MCF 10A (cell line): ENCODE measurements around the gene KIF2C. TPM values are rescaled to one million over a fixed set of nuclear protein-coding genes. Genes with fewer than 3 reads are reported as not detected.

Experiments
- BruUV-seq: library from RNA; stranded (reverse); fragments of 400-500 nt; replicated peaks from 2 replicates; lab custom pipeline; 2021; lab: Mats Ljungman, UMichigan
- CTCF ChIA-PET: fragments of 300-600 bp; sonication (Branson Sonifier 250); formaldehyde crosslinking; extraction: SDS; loops from one replicate; lab custom pipeline; 2021; ENCODE audit warnings: antibody characterized with exemption, inconsistent platforms; lab: Yijun Ruan, JAX
- POLR2A ChIA-PET: fragments of 300-600, 350-650 bp; sonication (Branson Sonifier 250); formaldehyde crosslinking; extraction: SDS; loops from one replicate; lab custom pipeline; 2020; ENCODE audit warnings: antibody characterized with exemption, inconsistent platforms; lab: Yijun Ruan, JAX
- DNase-seq: peaks from one replicate; pipeline ENCODE4 v3.0.0-alpha.2; 2018; ENCODE audit not compliant: unreplicated experiment
- H3K27ac Mint-ChIP-seq: one replicate; pipeline ENCODE4 v1.8.0; 2022; ENCODE audit warnings: mild to moderate bottlenecking, low read depth, mixed read lengths; ENCODE audit not compliant: unreplicated experiment
- H3K27me3 Mint-ChIP-seq: one replicate; pipeline ENCODE4 v1.8.0; 2022; ENCODE audit warnings: mixed read lengths; ENCODE audit not compliant: insufficient read depth, unreplicated experiment
- H3K36me3 Mint-ChIP-seq: one replicate; pipeline ENCODE4 v1.8.0; 2022; ENCODE audit warnings: mild to moderate bottlenecking, moderate library complexity, mixed read lengths; ENCODE audit not compliant: insufficient read depth, unreplicated experiment
- H3K4me1 Mint-ChIP-seq: one replicate; pipeline ENCODE4 v1.8.0; 2022; ENCODE audit warnings: mixed read lengths; ENCODE audit not compliant: insufficient read depth, unreplicated experiment
- H3K4me3 Mint-ChIP-seq: one replicate; pipeline ENCODE4 v1.8.0; 2022; ENCODE audit warnings: mild to moderate bottlenecking, moderate library complexity, mixed read lengths; ENCODE audit not compliant: unreplicated experiment
- H3K9me3 Mint-ChIP-seq: one replicate; pipeline ENCODE4 v1.8.0; 2022; ENCODE audit warnings: mixed read lengths; ENCODE audit not compliant: unreplicated experiment
- intact Hi-C: fragments of 100-400 bp; cut with micrococcal nuclease; formaldehyde crosslinking; loops from 2 replicates; pipeline ENCODE4 v1.14.1; 2022
- total RNA-seq: library from RNA; stranded (reverse); gene quantifications from 2 replicates; pipeline ENCODE4 v1.2.3, GENCODE V29; 2022
- TF ChIP-seq, protein P1 (sequence below): fragments of 200-600 bp; IDR thresholded peaks from one replicate; pipeline ENCODE4 v1.8.0; 2022; ENCODE audit warnings: antibody characterized with exemption, mild to moderate bottlenecking; ENCODE audit not compliant: unreplicated experiment

Gene KIF2C
- total RNA-seq, 1 experiment from 2014 or later: 25.1 TPM

DNA sequence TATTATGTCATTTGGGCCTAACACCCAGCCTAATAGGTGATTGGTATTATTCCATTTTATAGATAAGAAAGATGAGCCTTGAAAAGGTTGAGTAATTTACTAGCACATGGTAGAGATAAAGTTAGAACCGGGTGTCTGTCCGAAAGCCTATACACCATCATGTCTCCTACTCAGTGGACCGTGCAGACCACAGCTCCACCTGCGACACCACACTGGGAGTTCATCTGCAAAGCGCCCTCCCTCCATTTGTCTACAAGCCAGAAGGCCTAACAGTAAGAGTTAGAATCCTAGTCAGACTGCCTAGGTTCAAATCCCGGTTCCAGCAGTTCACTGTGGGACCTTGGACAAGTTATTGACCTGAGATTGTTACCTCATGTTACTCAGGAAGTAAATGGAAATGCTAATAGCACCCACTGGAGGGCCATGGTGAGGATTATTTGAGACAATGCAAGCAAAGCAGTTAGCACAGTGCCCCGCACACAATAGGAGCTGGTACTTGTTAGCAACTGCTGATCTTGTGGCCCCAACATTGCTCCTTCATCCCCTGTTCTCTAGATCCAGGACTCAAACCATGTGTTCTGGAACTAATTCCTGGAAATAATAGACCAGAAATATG, 44.7 kb upstream of the KIF2C start:
- ChIA-PET CTCF (no interaction called here), POLR2A (no interaction called here)
- TF ChIP-seq, protein P1, sequence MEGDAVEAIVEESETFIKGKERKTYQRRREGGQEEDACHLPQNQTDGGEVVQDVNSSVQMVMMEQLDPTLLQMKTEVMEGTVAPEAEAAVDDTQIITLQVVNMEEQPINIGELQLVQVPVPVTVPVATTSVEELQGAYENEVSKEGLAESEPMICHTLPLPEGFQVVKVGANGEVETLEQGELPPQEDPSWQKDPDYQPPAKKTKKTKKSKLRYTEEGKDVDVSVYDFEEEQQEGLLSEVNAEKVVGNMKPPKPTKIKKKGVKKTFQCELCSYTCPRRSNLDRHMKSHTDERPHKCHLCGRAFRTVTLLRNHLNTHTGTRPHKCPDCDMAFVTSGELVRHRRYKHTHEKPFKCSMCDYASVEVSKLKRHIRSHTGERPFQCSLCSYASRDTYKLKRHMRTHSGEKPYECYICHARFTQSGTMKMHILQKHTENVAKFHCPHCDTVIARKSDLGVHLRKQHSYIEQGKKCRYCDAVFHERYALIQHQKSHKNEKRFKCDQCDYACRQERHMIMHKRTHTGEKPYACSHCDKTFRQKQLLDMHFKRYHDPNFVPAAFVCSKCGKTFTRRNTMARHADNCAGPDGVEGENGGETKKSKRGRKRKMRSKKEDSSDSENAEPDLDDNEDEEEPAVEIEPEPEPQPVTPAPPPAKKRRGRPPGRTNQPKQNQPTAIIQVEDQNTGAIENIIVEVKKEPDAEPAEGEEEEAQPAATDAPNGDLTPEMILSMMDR: no peak
- Mint-ChIP-seq H3K9me3 (no peaks in the 10 kb centered on the region), H3K4me1 (peaks cover 6% of the 10 kb centered on the region), H3K27me3 (no peaks in the 10 kb centered on the region), H3K4me3 (no peak overlapping the region), H3K36me3 (no peaks in the 10 kb centered on the region), H3K27ac (no peak overlapping the region)
- intact Hi-C loops: no loop called here
- no TSS peak for BruUV-seq
- DNase-seq: no peak

DNA sequence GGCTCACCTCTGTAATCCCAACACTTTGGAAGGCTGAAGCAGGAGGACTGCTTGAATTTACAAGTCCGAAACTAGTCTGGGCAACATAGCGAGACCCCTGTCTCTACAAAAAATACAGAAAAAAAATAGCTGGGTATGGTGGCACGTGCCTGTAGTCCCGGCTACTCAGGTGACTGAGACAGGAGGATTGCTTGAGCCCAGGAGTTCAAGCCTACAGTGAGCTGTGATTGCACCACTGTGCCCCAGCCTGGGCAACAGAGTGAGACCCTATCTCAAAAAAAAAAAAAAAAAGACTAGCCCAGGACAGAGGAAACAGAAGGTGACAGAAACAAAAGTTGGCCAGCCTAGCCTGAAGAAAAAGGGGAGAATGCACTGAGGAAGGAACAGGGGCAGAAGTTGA, 44.0 kb upstream of the KIF2C start:
- CTCF ChIA-PET: no interaction called here
- no peak overlapping the region for H3K4me3 Mint-ChIP-seq
- peaks cover 6% of the 10 kb centered on the region for H3K4me1 Mint-ChIP-seq
- H3K36me3 Mint-ChIP-seq: no peaks in the 10 kb centered on the region
- no TSS peak for BruUV-seq
- H3K27ac Mint-ChIP-seq: no peak overlapping the region
- no peaks in the 10 kb centered on the region for H3K27me3 Mint-ChIP-seq
- DNase-seq: no peak
- intact Hi-C loops: no loop called here
- no peaks in the 10 kb centered on the region for H3K9me3 Mint-ChIP-seq
- TF ChIP-seq, protein P1: no peak
- POLR2A ChIA-PET: interaction anchor here (2.5 kb wide), 1 partner anchor 26 kb away, joined by 8 read pairs; no protein-coding TSS in a partner anchor

DNA sequence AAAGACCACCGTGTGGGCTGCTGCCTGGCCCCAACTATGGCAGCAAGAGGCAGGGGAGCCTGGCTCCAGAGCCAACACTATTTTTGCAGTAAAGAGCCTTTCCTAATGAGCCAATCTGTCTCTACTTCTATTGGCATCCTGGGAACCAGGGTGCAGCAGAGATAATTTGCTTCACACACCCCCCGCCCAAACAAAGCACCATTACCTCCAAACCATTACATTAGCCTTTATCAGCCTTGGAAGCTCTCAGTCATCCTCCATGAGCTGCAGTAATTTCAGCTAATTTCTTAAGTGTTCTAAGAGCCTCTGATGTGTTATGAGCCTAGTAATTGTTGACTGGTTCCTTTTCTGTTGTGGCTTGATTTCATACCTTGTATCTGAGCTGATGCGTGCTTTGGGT, 43.5 kb upstream of the KIF2C start:
- intact Hi-C loops: no loop called here
- CTCF ChIA-PET: interaction anchor here (0.9 kb wide), 1 partner anchor 101 kb away, joined by 3 read pairs; no protein-coding TSS in a partner anchor
- H3K27ac Mint-ChIP-seq: no peak overlapping the region
- TF ChIP-seq, protein P1: no peak
- no peaks in the 10 kb centered on the region for H3K36me3 Mint-ChIP-seq
- H3K9me3 Mint-ChIP-seq: no peaks in the 10 kb centered on the region
- DNase-seq: no peak
- no peaks in the 10 kb centered on the region for H3K27me3 Mint-ChIP-seq
- POLR2A ChIA-PET: interaction anchor here (2.5 kb wide), 1 partner anchor 26 kb away, joined by 8 read pairs; no protein-coding TSS in a partner anchor
- peaks cover 6% of the 10 kb centered on the region for H3K4me1 Mint-ChIP-seq
- no peak overlapping the region for H3K4me3 Mint-ChIP-seq
- no TSS peak for BruUV-seq

DNA sequence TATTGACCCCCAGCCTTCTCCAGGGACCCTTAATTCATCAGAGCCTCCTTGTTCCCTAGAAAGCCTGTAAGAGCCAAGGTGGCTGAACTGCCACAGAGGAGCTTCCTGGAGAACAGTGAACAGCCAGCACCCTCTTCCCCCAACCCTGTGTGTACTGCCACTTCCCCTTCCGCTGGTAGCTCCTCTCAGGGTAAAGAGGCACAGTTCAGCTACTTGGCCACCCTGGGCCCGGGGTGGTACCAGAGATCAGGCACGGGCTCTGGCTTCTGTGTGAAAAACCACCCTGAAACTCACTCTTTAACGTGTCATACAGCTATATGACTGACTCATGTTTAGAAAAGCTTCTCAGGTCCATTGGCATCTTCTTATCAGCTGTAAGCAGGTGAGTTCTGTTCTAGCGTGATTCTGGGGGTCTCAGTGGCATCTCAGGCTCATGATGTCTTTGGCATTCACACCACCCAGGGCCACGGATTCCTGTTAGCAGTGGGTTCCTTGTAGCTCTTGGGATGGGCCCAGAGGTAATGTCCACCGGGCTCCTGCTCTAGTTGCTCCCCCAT, 42.8 kb upstream of the KIF2C start:
- TF ChIP-seq, protein P1: no peak
- Mint-ChIP-seq H3K36me3 (no peaks in the 10 kb centered on the region), H3K4me3 (no peak overlapping the region), H3K4me1 (peaks cover 6% of the 10 kb centered on the region), H3K27me3 (no peaks in the 10 kb centered on the region), H3K9me3 (no peaks in the 10 kb centered on the region), H3K27ac (no peak overlapping the region)
- intact Hi-C loops: no loop called here
- DNase-seq: no peak
- CTCF ChIA-PET: interaction anchor here (0.9 kb wide), 1 partner anchor 102 kb away, joined by 3 read pairs; no protein-coding TSS in a partner anchor
- POLR2A ChIA-PET: interaction anchor here (1.3 to 2.5 kb wide), 2 partner anchors 13 to 25 kb away, joined by 3 to 8 read pairs; no protein-coding TSS in a partner anchor
- no TSS peak for BruUV-seq
